ENCODE data around the gene PLAC9.
A peak's percentile ranks its signal among the peaks of the same experiment; 100 is the strongest.
"Not testable (repeated sequence)": the region's sequence is repeated elsewhere in the genome, so short reads cannot be mapped to it uniquely, and the experiment has no call there.

Gene PLAC9, protein sequence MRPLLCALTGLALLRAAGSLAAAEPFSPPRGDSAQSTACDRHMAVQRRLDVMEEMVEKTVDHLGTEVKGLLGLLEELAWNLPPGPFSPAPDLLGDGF

DNA sequence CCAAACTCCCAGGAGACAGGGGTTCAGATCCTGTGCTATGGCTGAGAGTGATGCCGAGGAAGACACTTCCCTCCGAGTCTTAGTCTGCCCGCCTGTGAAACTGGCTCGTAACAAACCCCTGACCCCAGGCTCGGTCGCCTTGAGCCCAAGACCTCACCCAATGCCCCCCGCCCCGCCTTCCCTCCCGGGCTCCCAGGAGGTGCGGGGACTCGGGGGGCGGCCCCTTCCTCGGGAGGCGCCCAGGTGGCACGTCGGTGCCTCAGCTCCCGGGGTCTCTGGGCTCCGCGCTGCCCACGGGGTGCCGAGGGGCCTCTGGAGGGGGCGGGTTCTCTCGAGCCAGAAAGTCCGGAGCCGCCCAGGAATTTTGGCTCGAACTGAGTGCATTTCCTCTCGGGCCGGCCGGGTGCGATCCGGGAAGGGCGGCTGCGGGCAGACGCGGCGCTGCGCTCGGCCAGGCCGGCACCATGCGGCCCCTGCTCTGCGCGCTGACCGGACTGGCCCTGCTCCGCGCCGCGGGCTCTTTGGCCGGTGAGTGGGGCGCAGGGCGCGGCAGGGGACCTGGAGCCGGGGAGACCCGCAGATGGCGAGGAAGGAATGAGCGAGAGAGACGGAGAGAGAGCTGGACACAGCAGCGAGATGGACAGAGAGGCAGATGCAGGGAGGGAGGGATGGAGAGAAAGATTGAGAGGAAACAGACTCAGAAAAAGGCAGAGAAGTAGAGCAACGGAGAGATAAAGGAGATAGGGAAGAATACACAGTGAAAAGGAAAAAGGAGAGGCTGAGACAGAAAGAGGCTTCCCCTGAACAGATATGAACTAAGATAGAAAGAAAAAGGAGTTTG is at the start of gene PLAC9:
Gene PLAC9, plus strand, starts transcription at position 432 of the 841 bp plus-strand sequence. Its CDS starts 33 bp downstream, at position 465.
- DNase-seq = no peak

DNA sequence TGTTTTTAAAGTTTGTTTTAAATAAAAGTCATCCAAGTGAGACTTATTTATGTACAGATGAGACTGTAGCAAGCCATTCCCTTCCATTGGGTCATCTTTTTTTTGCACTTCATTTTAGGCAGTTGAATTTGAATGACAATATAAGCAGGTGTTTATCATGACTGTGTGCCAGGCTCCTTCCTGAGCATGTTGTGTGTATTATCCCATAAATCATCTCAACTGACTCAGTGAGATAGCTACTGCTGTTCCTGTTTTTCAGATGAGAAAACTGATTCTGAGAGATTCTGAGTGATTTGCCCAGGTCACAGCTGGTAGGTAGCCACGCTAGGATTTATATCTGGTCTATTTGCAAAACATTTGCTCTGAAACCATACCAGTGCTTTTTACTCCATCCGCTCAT is 42.4 kb upstream of the PLAC9 start:
- DNase-seq = peak; percentile 61

- DNase-seq = no peak
Measured at GRCh38 chr10:80094231-80094630, 38.3 kb upstream of the PLAC9 start.

- not testable (repeated sequence) for DNase-seq
Measured at GRCh38 chr10:80098272-80098671, 34.3 kb upstream of the PLAC9 start.

DNA sequence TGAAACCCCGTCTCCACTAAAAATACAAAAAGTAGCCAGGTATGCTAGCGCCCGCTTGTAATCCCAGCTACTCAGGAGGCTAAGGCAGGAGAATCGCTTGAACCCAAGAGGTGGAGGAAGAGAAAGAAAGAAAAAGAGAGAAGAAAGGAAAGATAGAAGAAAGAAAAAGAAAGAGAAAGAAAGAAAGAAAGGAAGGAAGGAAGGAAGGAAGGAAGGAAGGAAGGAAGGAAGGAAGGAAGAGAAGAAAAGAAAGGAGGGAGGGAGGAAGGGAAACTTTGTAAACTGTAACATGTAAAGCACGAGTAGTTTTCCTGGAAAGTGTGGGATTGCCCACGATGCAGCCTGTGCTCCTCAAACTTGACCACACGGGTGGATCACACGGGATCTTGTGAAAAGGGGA is 33.2 kb upstream of the PLAC9 start:
- not testable (repeated sequence) for DNase-seq

- DNase-seq = no peak
Measured at GRCh38 chr10:80100116-80100515, 32.4 kb upstream of the PLAC9 start.

GRCh38 chr10:80100861-80101695 is 31.5 kb upstream of the PLAC9 start:
- no peak for DNase-seq

DNA sequence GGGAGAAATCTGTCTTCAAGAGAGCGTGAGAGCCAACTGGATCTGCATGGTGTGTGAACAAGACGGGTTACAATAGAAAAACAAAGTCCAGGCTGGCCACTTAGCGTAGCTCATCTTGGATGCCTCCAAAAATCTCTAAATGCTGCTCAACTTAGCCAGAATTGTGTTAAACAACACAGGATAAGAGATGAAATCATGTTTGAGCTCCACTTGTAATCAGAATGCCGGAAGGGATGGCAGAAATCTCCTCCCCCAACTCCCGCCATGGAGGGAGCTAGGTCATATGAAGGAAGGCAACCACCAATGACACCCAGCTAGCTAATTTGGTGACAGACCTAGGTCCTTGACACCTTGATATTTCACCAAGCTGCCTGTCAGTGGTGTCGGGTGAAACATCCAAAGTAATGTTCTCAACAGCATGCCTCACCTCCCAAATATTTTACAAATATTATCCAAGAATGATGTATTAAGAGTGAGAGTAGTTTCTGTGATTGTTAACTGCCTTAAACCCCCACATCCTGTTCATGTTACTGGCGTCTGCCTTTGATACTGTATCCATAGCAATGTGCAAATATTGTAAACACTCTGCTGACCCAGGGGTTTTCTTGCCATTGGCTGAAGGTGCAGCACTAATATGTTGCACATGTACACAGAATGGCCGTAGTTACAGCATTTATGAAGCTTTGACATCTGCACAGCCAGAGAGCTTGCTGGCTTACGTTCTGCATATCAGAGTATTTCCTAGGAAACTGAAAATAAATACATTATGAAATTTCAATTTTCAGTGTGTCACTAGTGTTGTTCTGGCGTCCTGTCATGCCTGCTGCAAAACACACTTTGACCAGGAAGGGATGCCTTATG is 28.2 kb upstream of the PLAC9 start:
- DNase-seq = no peak

DNA sequence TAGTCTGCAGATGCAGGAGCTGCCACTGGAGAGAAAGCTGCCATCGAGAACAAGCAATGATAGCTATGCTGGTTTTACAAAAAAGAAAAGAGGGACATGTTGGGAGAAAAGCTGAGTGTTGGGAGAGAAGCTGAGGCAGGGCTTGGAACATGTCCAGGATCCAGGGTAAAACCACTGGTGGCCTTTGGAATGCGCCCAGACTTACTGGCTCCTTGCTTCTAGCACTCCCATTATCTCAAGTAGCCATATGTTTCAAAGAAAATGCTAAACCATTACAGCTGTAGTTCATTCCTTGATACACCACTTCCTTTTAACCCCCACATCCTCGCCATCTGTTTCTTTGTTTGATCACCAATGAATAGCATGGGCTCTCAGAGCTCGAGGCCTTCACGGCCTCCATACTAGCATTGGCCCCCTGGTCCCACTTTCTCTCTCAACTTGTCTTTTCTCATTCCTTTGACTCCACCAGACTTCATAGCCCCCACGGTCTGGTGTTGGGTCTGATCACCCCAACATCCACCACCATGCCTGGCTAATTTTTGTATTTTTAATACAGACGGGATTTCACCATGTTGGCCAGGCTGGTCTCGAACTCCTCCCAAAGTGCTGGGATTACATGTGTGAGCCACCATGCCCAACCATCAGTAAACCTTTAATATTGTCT is 23.8 kb upstream of the PLAC9 start:
- DNase-seq = no peak

DNA sequence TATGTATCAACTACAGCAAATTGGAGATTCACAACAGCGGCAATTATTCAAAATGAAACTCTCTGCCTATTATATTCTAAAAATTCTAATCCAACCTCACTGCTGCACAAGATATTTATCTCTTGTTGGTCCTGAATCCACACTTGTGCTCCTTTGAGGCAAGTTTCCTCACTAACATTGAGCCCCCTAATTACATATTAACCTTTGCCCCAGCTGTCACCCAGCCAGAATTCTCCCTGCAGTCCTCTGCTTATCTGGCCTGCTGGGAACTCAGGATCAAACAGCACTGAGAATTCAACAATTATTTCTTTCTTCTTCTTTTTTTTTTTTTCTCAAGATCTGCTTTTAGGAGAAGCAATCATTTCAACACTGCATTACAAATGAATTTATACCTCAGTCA is 21.5 kb upstream of the PLAC9 start:
- no peak for DNase-seq

DNA sequence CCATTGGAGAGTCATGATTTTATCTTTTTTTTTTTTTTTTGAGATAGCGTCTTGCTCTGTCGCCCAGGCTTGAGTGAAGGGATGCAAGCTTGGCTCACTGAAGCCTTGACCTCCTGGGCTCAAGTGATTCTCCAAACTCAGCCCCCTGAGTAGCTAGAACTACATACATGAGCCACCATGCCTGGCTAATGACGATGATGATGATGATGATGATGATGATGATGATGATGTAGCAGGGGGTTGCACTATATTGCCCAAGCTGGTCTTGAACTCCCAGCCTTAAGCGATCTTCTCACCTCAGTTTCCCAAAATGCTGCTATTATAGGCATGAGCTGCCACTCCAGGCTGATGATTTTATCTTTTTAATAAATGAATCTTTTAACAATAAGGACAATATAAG is 13.9 kb upstream of the PLAC9 start:
- no peak for DNase-seq

GRCh38 chr10:80122110-80122710 is 10.3 kb upstream of the PLAC9 start:
- no peak for DNase-seq

DNA sequence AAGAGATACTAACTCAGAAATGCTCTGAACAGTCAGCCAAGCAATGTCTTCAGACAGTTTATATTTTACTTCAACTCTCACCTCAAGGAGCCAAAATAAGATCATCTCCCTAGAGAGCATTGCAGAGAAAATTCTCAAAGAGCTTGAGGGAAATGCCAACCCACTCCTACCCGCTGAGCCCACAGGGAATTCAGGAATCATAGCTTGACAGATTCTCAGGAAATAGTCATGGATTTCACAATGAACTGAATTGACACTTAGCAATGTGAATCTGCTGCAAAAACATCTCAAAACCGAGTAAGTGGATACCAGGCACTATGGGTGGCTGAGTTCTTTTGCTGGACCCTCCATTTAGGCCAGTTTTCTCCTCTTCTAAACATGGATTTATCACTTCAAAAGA is 9.8 kb upstream of the PLAC9 start:
- DNase-seq = no peak

- DNase-seq = no peak
Measured at GRCh38 chr10:80126876-80127275, 5.7 kb upstream of the PLAC9 start.

- DNase-seq = no peak
Measured at GRCh38 chr10:80131499-80131901, 1.0 kb upstream of the PLAC9 start.

GRCh38 chr10:80133206-80133605 is 676 bp downstream of the PLAC9 start:
- no peak for DNase-seq

DNA sequence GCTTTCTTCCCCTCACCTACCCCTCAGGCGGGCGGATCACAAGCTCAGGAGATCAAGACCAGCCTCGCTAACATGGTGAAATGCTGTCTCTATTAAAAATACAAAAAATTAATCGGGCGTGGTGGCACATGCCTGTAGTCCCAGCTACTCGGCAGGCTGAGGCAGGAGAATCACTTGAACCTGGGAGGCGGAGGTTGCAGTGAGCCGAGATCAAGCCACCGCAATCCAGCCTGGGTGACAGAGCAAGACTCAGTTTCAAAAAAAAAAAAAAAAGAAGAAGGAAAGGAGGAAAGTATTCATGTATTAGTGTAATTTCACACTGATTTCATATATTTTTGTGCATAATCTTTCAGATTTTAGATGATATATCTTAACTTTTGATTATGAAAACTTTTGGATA is 1.2 kb downstream of the PLAC9 start:
- not testable (repeated sequence) for DNase-seq

GRCh38 chr10:80136134-80136571 is 3.6 kb downstream of the PLAC9 start:
- no peak for DNase-seq

- DNase-seq = no peak
Measured at GRCh38 chr10:80137031-80137862, 4.7 kb downstream of the PLAC9 start.

- DNase-seq = no peak
Measured at GRCh38 chr10:80137920-80138319, 5.4 kb downstream of the PLAC9 start.

- DNase-seq = no peak
Measured at GRCh38 chr10:80139265-80139664, 6.7 kb downstream of the PLAC9 start.
